Fibroblast of skin of abdomen (primary cell): ENCODE measurements around the gene ATP2A1.
A peak's percentile ranks its signal among the peaks of the same experiment; 100 is the strongest.
"Not testable (repeated sequence)": the region's sequence is repeated elsewhere in the genome, so short reads cannot be mapped to it uniquely, and the experiment has no call there.

Experiments
- DNase-seq: peaks from one replicate; pipeline ENCODE4 v3.0.0-alpha.2; 2013

The ATP2A1 gene

DNA sequence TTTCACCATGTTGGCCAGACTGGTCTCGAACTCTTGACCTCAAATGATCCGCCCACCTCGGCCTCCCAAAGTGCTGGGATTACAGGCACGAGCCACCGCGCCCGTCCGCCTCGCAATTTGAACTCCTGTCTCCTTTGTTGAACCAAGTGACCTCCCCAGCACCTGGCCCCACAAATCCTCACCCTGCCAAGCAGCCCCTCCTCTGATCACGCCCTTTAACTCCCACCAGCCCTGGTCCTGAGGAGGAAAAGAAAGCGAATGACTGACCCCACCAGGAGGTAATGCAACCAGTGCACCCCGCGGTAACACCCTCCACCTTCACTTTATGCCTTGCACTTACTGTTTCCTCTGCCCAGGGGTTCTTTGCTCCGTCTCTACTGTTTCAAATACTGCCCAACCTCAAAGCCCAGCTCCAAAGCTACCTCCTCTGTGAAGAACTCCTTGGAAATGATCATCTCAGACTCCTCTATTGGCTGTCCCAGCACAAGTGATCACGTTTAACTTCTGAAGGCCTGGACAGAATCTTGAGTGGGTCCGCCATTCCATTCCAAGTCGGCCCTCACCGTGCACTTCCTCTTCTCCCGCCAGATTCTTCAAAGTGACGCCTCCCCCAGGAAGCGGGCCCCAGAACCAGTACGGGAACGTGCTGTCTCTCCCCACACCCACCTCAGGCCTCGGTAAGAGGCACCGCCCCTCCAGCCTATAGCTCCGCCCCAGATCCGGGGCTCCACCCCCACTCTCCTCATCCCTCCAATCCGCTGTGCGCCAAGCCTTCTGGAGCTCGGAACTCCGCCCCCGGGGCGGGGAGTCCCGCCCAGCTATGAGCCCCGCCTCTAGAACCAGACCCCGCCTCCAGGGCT, 57.9 kb downstream of the ATP2A1 start:
- peak; percentile 60 for DNase-seq

DNA sequence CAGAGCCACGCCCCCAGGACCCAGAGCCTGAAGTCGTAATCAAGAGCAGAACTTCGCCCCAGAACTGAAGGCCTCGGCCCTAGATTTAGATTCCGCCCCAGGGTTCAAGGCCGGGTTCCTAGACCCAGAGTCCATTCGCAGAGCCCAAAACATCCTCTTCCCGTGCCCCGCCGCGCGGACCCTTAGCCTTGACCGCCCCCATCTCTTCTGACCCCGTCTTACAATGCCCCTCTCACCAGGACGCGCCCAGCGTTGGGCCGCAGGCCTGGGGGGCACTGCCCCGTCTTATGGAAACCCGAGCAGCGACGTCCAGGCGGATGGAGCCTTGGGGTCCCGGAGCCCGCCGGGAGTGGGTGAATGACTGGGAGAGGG, 58.5 kb downstream of the ATP2A1 start:
- no peak for DNase-seq

DNA sequence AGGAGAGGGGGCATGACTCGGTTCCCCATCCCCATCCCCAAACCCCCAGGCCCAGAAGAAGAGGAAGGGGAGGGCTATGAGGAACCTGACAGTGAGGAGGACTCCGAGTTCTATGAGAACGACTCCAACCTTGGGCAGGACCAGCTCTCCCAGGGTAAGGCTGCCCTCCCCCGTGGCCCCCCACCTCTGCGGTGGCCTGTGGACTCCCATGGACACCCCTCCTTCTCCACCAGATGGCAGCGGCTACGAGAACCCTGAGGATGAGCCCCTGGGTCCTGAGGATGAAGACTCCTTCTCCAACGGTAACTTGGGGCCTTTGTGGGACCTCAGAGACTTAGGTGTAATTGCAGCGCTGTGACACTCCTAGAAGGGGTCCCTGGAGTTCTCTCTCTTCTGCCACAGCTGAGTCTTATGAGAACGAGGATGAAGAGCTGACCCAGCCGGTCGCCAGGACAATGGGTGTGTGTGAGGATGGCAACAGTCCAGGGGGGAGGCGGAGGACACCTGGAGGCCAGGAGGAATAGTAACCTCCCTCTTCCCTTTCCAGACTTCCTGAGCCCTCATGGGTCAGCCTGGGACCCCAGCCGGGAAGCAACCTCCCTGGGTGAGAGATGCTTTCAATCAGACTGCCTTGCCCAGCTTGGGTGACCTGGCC, 59.1 kb downstream of the ATP2A1 start:
- no peak for DNase-seq

DNA sequence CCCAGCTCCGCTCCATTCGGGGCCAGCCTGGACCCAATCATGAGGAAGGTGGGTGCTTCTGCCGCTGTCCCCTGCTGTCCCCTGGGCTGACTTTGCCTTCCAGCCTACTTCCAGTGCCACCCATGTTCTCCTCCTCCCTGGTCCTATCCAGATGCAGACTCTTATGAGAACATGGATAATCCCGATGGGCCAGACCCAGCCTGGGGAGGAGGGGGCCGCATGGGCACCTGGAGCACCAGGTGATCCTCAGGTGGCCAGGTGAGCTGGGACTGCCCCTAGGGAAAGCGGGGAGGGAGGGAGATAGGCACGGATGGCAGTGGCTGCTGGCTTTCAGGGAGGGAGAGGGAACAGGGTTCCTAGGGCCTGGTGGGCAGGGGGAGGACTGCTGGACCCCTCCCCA, 60.4 kb downstream of the ATP2A1 start:
- no peak for DNase-seq

DNA sequence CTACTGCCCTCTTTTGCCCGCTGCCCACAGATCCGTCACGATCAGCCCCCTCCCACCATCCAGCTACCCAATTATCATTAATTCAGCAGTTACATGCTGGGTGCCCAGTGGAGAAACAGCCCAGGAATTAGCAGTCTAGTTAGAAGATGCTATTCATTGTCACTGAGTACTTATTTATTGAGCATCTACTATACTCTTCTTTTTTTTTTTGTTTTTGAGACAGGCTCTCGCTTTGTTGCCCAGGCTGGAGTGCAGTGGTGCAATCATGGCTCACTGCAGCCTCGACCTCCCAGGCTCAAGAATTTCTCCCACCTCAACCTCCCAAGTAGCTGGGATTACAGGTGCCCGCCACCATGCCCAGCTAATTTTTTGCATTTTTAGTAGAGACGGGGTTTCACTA, 61.5 kb downstream of the ATP2A1 start:
- DNase-seq = not testable (repeated sequence)

DNA sequence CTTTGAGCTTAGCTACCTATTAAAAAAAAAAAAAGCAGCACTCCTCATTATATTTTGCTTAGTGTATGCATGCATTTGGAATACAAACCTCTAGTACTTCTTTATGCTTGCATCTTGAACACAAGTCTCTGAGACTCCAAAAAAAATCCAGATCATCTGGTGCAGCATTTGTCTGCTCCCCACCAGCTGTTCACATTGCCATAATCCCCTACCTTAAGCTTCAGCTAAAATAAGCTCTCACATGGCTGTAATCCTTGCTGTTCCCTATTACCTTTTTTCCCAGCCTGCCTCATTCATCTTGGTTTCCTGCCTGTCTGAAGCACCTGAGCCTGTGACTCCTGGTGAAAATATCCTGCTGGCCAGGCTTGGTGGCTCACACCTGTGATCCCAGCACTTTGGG, 65.0 kb downstream of the ATP2A1 start:
- no peak for DNase-seq

DNA sequence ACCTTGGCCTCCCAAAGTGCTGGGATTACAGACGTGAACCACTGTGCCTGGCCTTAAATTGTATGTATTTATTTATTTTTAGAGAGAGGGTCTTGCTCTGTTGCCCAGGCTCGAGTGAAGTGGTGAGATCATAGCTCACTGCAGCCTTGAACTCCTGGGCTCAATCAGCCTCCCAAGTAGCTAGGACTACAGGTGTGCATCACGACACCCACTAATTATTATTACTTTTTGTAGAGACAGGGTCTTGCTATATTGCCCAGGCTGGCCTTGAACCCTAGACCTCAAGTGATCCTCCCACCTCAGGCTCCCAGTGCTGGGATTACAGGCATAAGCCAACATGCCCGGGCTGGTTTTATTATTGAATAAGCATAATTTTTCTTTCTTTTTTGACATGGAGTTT, 68.4 kb downstream of the ATP2A1 start:
- DNase-seq = no peak

DNA sequence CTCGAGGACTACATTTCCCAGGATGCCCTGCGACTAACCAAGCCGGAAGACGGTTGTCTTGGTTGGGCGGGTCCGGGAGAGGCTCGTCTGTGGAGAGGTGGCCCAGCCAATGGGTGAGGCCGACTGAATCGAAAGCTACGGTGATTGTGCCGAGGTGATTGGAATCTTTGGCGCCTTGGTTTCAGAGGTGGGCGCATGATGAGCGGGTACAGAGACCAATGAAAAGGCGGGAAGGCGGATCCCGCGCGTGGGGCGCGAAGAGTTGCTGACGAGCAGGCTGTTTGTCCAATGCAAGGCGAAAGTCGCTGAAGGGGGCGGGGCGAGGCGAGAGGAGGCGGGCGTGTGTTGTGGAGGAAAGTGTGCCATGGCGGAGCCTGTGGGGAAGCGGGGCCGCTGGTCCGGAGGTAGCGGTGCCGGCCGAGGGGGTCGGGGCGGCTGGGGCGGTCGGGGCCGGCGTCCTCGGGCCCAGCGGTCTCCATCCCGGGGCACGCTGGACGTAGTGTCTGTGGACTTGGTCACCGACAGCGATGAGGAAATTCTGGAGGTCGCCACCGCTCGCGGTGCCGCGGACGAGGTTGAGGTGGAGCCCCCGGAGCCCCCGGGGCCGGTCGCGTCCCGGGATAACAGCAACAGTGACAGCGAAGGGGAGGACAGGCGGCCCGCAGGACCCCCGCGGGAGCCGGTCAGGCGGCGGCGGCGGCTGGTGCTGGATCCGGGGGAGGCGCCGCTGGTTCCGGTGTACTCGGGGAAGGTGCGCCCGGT, 72.5 kb downstream of the ATP2A1 start, which contains the start of gene NFATC2IP:
NFATC2IP (plus strand) TSS at position 290 of the 762 bp plus-strand sequence; CDS start at position 365, 75 bp downstream.
- peak; percentile 100 for DNase-seq

DNA sequence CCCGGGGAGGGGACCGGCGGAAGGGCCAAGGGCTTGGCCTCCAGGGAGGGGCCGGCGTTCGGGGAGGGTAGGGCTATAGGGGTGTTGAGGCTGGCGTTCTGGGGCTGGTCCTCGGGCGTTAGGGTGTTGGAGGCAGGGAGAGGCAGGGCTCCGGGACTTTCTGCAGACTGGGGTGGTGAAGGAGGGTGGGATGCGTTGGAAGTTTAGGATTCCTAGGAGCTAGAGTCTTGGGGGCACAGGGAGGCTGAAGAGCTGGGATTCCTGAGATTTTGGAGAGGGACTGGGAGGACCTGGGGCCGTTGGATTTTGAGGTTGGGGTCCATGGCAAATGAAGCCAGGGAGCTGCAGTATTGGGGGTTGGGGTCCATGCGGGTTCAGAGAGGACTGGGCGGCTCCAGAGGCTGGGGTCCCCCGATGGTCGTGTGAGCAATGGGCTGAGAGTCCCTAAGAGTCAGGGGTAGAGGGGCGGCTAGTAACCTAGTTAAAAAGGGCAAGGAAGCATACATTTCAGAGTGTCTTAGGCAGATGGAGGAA, 73.2 kb downstream of the ATP2A1 start:
- peak; percentile 6 for DNase-seq
